HS-27A (cell line): ENCODE data around the gene RDH11.
"Not testable (repeated sequence)": the region's sequence is repeated elsewhere in the genome, so short reads cannot be mapped to it uniquely, and the experiment has no call there.

ENCODE experiments used
- DNase-seq: peaks from one replicate; pipeline ENCODE4 v3.0.0-alpha.2; 2012; ENCODE audit warnings: low read depth, missing footprints

The RDH11 gene

GRCh38 chr14:67704484-67705089 lies 9.0 kb upstream of the RDH11 start:
- no peak for DNase-seq

DNA sequence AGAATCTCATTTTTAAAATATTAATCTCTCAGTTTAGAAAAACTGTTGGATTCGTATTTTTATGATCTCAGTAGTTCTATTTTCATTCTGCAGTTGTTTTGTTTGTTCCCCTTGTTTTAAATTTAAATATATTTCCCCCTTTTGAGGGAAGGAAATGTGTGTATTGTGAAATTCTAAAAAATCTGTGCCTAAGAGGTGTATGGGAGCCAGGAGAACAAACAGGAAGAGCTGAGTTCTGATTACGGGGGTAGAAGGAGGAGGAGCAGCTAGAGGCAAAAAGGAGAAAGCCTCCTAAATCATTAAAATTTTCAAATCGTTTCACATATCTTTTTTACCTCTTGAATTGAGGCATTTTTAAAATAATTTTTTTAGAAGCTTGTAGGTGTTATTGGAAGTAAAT lies 8.4 kb upstream of the RDH11 start:
- DNase-seq, result no peak

DNA sequence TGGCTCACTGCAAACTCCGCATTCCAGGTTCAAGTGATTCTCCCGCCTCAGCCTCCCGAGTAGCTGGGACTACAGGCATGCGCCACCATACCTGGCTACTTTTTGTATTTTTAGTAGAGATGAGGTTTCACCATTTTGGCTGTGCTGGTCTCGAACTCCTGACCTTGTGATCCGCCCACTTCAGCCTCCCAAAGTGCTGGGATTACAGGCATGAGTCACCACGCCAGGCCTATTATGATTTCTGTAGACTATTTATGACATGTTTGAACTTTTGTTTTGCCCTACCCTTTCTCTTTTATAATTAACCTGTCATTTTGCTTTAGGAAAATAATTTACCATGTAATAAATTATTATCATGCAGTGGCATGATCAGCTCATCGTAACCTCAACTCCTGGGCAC lies 5.9 kb upstream of the RDH11 start, which contains the start of gene RDH12:
Gene RDH12 (plus strand): TSS at position 395 of the 400 bp plus-strand sequence. CDS start 20,757 bp downstream, outside the sequence.
- DNase-seq, result not testable (repeated sequence)

DNA sequence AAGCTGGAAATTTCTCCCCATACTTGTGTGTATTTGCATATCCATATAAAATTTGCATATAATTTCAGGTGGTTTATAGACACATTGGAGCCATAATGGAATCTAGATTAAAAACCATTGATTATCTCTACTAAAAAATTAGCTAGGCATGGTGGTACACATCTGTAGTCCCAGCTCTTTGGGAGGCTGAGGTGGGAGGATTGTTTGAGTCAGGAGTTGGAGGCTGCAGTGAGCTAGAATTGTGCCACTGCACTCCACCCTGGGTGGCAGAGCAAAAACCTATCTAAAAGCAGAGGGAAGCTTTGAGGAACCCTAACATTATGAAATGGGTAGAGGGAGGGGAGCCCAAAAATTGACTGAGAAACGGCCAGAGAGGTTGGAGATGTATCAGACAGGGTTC lies 2.6 kb upstream of the RDH11 start:
- DNase-seq, result no peak

GRCh38 chr14:67697006-67697405 lies 1.4 kb upstream of the RDH11 start:
- DNase-seq, result no peak

- DNase-seq, result no peak
These were observed 672 bp downstream of the RDH11 start for GRCh38 chr14:67694791-67695393.

DNA sequence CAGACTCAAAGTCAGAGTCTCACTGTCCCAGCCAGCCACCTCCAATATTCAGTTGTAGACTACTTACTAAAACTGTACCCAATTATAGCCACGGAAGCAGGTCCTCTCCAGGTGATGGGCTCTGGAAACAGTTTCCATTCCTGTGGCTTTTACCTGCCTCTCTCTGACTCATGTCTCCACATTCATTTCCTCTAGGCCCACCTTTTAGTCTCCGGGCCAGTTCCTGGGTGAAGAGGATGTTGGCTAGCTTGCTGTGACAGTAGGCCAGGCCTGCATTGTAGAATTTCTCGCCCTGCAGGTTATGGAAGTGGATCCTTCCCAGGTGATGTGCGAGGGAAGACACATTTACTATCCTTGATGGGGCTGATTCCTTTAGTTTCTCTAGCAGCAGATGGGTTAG lies 5.6 kb downstream of the RDH11 start:
- no peak for DNase-seq

DNA sequence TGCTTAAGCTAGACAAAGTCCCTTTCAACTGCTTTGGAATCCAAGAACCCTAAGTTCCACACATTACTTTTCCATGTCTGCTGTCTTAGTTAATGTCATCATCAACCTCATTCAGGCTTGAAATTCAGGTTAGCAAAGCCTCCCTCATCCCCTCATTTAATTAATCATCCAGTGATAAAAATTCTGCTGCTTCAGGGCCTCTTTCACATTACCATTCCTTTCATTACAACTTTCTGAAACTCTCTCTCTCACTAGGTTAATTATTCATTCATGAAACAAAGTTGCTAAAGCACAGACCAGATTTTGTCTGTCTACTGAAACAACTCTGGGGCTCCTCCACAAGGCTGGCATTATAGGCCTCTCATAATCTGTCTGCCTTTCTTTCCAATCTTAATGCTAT lies 11.7 kb downstream of the RDH11 start:
- DNase-seq, result no peak

- no peak for DNase-seq
These were observed 14.6 kb downstream of the RDH11 start for GRCh38 chr14:67680941-67681340.

GRCh38 chr14:67680121-67680602 lies 15.4 kb downstream of the RDH11 start:
- DNase-seq, result no peak

DNA sequence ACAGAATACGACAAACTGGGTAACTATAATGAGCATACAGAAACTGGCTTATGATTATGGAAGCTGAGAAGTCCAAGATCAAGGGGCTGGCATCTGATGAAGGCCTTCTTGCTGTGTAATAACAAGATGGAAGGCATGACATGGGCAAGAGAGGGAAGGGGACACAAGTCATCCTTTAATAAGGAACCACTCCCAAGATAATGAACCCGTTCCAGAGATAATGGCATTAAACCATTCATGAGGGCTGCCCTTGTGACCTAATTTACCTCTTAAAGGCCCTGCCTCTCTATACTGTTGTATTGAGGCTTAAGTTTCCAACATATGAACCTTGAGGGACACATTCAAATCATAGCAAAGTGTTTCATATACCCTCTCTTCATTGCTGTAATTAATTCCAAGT lies 16.6 kb downstream of the RDH11 start:
- DNase-seq, result no peak

- no peak for DNase-seq
These were observed 20.4 kb downstream of the RDH11 start for GRCh38 chr14:67675219-67675582.

GRCh38 chr14:67674480-67675218 lies 20.9 kb downstream of the RDH11 start, which contains the start of gene VTI1B:
Gene VTI1B (minus strand): TSS chr14:67674632. CDS start chr14:67674489, 143 bp downstream.
- DNase-seq, result peak; percentile 57

DNA sequence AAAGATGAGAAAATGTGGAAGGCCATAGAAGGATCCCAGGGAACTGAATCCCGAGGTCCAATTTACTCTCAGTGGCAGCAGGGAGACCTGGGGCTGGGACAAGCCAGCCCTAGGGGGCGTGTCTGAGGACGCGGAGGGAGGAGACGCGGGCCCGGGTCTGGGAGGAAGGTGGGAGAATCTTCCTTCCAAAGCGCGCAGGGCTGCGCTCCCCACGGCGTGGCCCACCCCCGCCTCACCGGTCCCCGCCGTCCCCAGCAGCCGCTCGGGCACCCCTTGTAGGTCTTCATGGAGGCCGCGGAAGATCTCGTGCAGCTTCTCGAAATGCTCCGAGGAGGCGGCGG lies 21.5 kb downstream of the RDH11 start:
- DNase-seq, result no peak

- DNase-seq, result no peak
These were observed 22.1 kb downstream of the RDH11 start for GRCh38 chr14:67673451-67673850.

GRCh38 chr14:67668559-67668958 lies 27.0 kb downstream of the RDH11 start:
- DNase-seq, result no peak

DNA sequence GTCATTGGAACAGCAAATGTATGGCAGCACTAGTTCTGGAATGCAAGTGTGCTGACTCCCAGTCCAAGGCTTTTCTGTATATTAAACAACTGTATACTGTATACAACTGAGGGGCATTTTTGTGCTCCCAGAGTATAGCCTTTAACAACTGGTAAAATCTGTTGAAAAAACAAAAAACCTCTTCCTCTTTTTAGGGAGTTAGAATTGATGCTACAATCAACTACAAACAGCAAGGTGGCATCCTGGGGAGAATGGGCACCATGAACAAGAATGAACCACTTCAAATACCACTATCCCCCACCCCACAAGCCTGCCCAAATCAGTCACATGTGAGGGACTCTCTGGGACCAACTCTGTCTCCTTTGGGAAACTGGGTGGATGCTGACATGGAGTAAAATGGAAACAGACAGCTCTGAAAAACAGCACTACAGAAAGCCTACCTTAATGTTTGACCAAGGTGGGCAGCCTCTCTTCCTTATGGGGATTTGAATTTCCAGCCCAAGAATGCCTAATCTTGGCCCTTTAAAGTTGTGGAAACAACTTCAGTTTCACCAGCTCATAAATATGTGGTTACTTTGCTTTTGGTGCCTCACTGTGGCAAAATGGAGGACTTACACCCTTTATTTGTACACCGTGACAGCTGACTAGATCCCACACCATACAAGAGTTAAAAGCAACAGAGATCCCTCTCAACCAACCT lies 28.7 kb downstream of the RDH11 start:
- DNase-seq, result no peak

- DNase-seq, result no peak
These were observed 29.7 kb downstream of the RDH11 start for GRCh38 chr14:67665868-67666267.

DNA sequence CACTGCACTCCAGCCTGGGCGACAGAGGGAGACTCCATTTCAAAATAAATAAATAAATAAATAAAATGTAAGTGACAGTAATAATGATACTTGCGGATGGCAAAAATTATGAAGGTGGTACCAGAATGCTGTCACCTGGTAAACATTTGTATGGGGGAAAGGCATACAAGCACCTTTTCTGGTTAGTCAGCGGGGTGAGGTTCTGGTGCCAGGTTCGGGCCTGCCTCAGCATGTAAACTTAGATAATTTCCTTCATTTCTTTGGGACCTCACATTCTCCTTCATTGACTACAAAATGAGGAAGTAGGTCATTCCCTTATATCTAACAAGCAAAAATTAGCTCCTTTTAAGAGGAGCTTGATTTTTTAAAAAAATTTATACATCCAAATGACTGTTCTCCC lies 31.9 kb downstream of the RDH11 start:
- no peak for DNase-seq

- no peak for DNase-seq
These were observed 41.8 kb downstream of the RDH11 start for GRCh38 chr14:67653651-67654280.

GRCh38 chr14:67652189-67652588 lies 43.4 kb downstream of the RDH11 start:
- DNase-seq, result no peak

DNA sequence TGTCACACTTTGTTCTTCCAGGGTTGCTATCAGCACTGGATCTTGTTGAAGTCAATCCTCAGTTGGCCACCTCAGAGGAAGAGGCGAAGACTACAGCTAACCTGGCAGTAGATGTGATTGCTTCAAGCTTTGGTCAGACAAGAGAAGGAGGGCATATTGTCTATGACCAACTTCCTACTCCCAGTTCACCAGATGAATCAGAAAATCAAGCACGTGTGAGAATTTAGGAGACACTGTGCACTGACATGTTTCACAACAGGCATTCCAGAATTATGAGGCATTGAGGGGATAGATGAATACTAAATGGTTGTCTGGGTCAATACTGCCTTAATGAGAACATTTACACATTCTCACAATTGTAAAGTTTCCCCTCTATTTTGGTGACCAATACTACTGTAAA lies 44.9 kb downstream of the RDH11 start:
- no peak for DNase-seq
